HCT116 (cell line): ENCODE results near the gene WLS. TPM values are rescaled to one million over a fixed set of nuclear protein-coding genes. Genes with fewer than 3 reads are reported as not detected.

Source experiments
- ATAC-seq: fragments of 200-7000 bp; cut with Tn5 transposase; 2 replicates; pipeline ENCODE4 v1.9.1; 2020; ENCODE audit warnings: mild to moderate bottlenecking, moderate library complexity
- BruUV-seq: library from RNA; stranded (reverse); fragments of 400-500 nt; replicated peaks from 2 replicates; lab custom pipeline; 2021; lab: Mats Ljungman, UMichigan
- CTCF ChIA-PET: fragments of 300-600 bp; sonication (Branson Sonifier 250); formaldehyde crosslinking; loops from one replicate; lab custom pipeline; 2021; ENCODE audit warnings: antibody characterized with exemption; lab: Charles Lee
- POLR2A ChIA-PET: fragments of 300-600, 350-600 bp; sonication (Branson Sonifier 250); formaldehyde crosslinking; loops from one replicate; lab custom pipeline; 2021; ENCODE audit warnings: antibody characterized with exemption; lab: Charles Lee
- RAD21 ChIA-PET, 2 experiments: fragments of 300-600 bp; sonication (Branson Sonifier 250); formaldehyde crosslinking; loops; one replicate each; lab custom pipeline; 2023; ENCODE audit warnings: low total read pairs in 2 of 2; ENCODE audit not compliant: uncharacterized antibody in 2 of 2, unreplicated experiment in 2 of 2, low non-redundant PET in 1 of 2; lab: Charles Lee
- DNase-seq: peaks from one replicate; pipeline ENCODE4 v3.0.0-alpha.2; 2010; ENCODE audit warnings: low read depth, low spot score
- H2AFZ ChIP-seq: fragments of 200-600 bp; shearing (Covaris generic), sonication (generic); 2 replicates; pipeline ENCODE4 v1.6.1; 2017; ENCODE audit warnings: low read depth, mixed run types, mixed read lengths, antibody characterized with exemption, low read length; ENCODE audit not compliant: poor library complexity, severe bottlenecking
- H3K27ac ChIP-seq: 2 replicates; pipeline ENCODE4 v1.5.1; 2012; ENCODE audit warnings: low read depth, low read length
- H3K27me3 ChIP-seq: fragments of 200-600 bp; sonication (generic); 2 replicates; pipeline ENCODE4 v1.6.1; 2016; ENCODE audit warnings: mixed run types, low read length, mixed read lengths; ENCODE audit not compliant: insufficient read depth
- H3K36me3 ChIP-seq, 2 experiments: fragments of 200-500 bp in 1 of 2; fragments of 200-600 bp in 1 of 2; sonication (Bioruptor generic) in 1 of 2; sonication (generic) in 1 of 2; 2 replicates each; pipeline versions ENCODE4 v1.5.1 to v1.6.1; 2014 to 2016; ENCODE audit warnings: low read length in 2 of 2, inconsistent platforms in 1 of 2, mixed read lengths in 1 of 2, mixed run types in 1 of 2; ENCODE audit not compliant: insufficient read depth in 2 of 2, control insufficient read depth in 1 of 2
- H3K4me1 ChIP-seq, 2 experiments: fragments of 200-600 bp in 1 of 2; sonication (generic) in 1 of 2; 2 replicates each; pipeline versions ENCODE4 v1.5.1 to v1.6.1; 2012 to 2017; ENCODE audit warnings: low read length in 2 of 2, inconsistent platforms in 1 of 2, mild to moderate bottlenecking in 1 of 2, mixed read lengths in 1 of 2, mixed run types in 1 of 2, moderate library complexity in 1 of 2; ENCODE audit not compliant: insufficient read depth in 2 of 2, control insufficient read depth in 1 of 2
- H3K4me2 ChIP-seq: fragments of 200-600 bp; sonication (generic); 2 replicates; pipeline ENCODE4 v1.6.1; 2017; ENCODE audit warnings: mixed run types, low read length, mixed read lengths
- H3K4me3 ChIP-seq, 2 experiments: fragments of 200-600 bp in 1 of 2; sonication (generic) in 1 of 2; replicated peaks in 1 of 2; 2 replicates each; pipeline ENCODE4 v1.5.1; 2011 to 2016; ENCODE audit warnings: low read length in 2 of 2, control low read depth in 1 of 2, low read depth in 1 of 2, mild to moderate bottlenecking in 1 of 2, mixed read lengths in 1 of 2, mixed run types in 1 of 2
- H3K79me2 ChIP-seq: fragments of 200-600 bp; sonication (generic); 2 replicates; pipeline ENCODE4 v1.6.1; 2017; ENCODE audit warnings: mild to moderate bottlenecking, mixed run types, low read length, moderate library complexity, mixed read lengths; ENCODE audit not compliant: insufficient read depth
- H3K9ac ChIP-seq: fragments of 200-600 bp; sonication (generic); 2 replicates; pipeline ENCODE4 v1.6.1; 2016; ENCODE audit warnings: low read length, mixed read lengths
- H3K9me2 ChIP-seq: fragments of 200-600 bp; sonication (generic), shearing (Covaris generic); 2 replicates; pipeline ENCODE4 v1.6.1; 2017; ENCODE audit warnings: mixed run types, mild to moderate bottlenecking, moderate library complexity; ENCODE audit not compliant: insufficient read depth
- H3K9me3 ChIP-seq, 2 experiments: fragments of 200-500 bp in 1 of 2; fragments of 200-600 bp in 1 of 2; sonication (Bioruptor generic) in 1 of 2; sonication (generic) in 1 of 2; 2 replicates each; pipeline ENCODE4 v1.6.1; 2014 to 2017; ENCODE audit warnings: low read length in 2 of 2, mixed read lengths in 2 of 2, inconsistent platforms in 1 of 2, low read depth in 1 of 2, mild to moderate bottlenecking in 1 of 2, mixed run types in 1 of 2, moderate library complexity in 1 of 2; ENCODE audit not compliant: control insufficient read depth in 1 of 2, insufficient read depth in 1 of 2
- H4K20me1 ChIP-seq: fragments of 200-600 bp; sonication (generic), shearing (Covaris generic); 2 replicates; pipeline ENCODE4 v1.6.1; 2017; ENCODE audit warnings: mixed run types, mild to moderate bottlenecking, moderate library complexity; ENCODE audit not compliant: insufficient read depth
- CBX3 ChIP-seq: IDR thresholded peaks from 2 replicates; pipeline ENCODE4 v1.6.1; 2012; ENCODE audit warnings: low read depth
- CEBPB ChIP-seq: IDR thresholded peaks from 2 replicates; pipeline ENCODE4 v1.6.1; 2012; ENCODE audit warnings: low read depth
- EGR1 ChIP-seq: IDR thresholded peaks from 2 replicates; pipeline ENCODE4 v1.6.1; 2012; ENCODE audit warnings: low read depth
- ELF1 ChIP-seq: IDR thresholded peaks from 2 replicates; pipeline ENCODE4 v1.6.1; 2012; ENCODE audit warnings: low read depth, borderline replicate concordance
- EZH2 ChIP-seq: fragments of 200-600 bp; sonication (generic); IDR thresholded peaks from 2 replicates; pipeline ENCODE4 v1.6.1; 2017; ENCODE audit warnings: antibody characterized with exemption, mixed run types
- EZH2phosphoT487 ChIP-seq: fragments of 200-600 bp; IDR thresholded peaks from 2 replicates; pipeline ENCODE4 v1.6.1; 2018; ENCODE audit warnings: antibody characterized with exemption, borderline replicate concordance
- JUND ChIP-seq: IDR thresholded peaks from 2 replicates; pipeline ENCODE4 v1.6.1; 2012
- POLR2A ChIP-seq: IDR thresholded peaks from 2 replicates; pipeline ENCODE4 v1.7.0; 2011; ENCODE audit warnings: borderline replicate concordance; ENCODE audit not compliant: insufficient read depth, insufficient read length; ENCODE audit errors: extremely low read depth
- POLR2AphosphoS5 ChIP-seq: IDR thresholded peaks from 2 replicates; pipeline ENCODE4 v1.6.1; 2011; ENCODE audit warnings: mild to moderate bottlenecking, low read depth, low read length, moderate library complexity
- RAD21 ChIP-seq: IDR thresholded peaks from 2 replicates; pipeline ENCODE4 v1.6.1; 2012; ENCODE audit warnings: low read depth, mild to moderate bottlenecking
- SIN3A ChIP-seq: IDR thresholded peaks from 2 replicates; pipeline ENCODE4 v1.6.1; 2012; ENCODE audit warnings: low read depth
- SP1 ChIP-seq: IDR thresholded peaks from 2 replicates; pipeline ENCODE4 v1.6.1; 2012; ENCODE audit warnings: low read depth
- SRF ChIP-seq: IDR thresholded peaks from 2 replicates; pipeline ENCODE4 v1.6.1; 2012; ENCODE audit warnings: low read depth
- TCF7L2 ChIP-seq: IDR thresholded peaks from 2 replicates; pipeline ENCODE4 v1.7.0; 2011; ENCODE audit warnings: borderline replicate concordance, inconsistent platforms; ENCODE audit not compliant: insufficient read depth, insufficient read length; ENCODE audit errors: extremely low read depth
- YY1 ChIP-seq: IDR thresholded peaks from 2 replicates; pipeline ENCODE4 v1.6.1; 2011; ENCODE audit warnings: low read length, low read depth, moderate library complexity, mild to moderate bottlenecking; ENCODE audit not compliant: insufficient replicate concordance; ENCODE audit errors: extremely low read depth
- ZFX ChIP-seq: fragments of 450-650 bp; IDR thresholded peaks from 2 replicates; pipeline ENCODE4 v1.6.1; 2017
- intact Hi-C: fragments of 100-400 bp; cut with micrococcal nuclease; formaldehyde crosslinking; loops from 2 replicates; pipeline ENCODE4 v1.10.0; 2022
- total RNA-seq: library from RNA; stranded (reverse); gene quantifications from one replicate; pipeline ENCODE4 v1.2.1, GENCODE V29; 2021; ENCODE audit not compliant: unreplicated experiment
- TF ChIP-seq, protein P1 (sequence below): IDR thresholded peaks from 2 replicates; pipeline ENCODE4 v1.6.1; 2012
- TF ChIP-seq, protein P2 (sequence below): IDR thresholded peaks from 2 replicates; pipeline ENCODE4 v1.6.1; 2011; ENCODE audit warnings: mild to moderate bottlenecking, low read length, moderate library complexity; ENCODE audit not compliant: insufficient replicate concordance; ENCODE audit errors: extremely low read depth
- TF ChIP-seq, protein P3 (sequence below): IDR thresholded peaks from 2 replicates; pipeline ENCODE4 v1.6.1; 2012

WLS gene
- total RNA-seq, 1 experiment from 2014 or later, result 38.0 TPM

DNA sequence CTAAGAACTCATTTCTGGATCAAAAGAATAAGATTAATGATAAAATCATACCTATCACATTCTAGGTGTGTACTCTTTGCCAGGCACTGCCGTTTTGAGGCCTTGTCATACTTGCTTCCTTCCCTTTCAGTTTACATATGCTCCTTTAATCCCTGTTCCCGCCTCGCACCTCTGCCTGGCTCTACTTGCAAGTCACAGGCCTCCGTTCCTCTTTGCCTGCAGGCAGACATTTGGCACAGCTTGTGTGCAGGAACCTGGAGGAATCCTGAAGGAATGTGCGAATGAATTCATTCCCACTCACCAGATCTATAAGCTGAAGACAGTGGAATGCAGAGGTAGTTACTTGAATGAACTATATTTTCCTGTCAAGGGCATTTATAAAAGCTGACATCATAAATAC, 13.8 kb downstream of the WLS start:
- Histone ChIP-seq H3K9ac (no peak overlapping the region), H3K27ac (no peak overlapping the region), H3K36me3 (no peaks in the 10 kb centered on the region), H3K4me3 (no peak overlapping the region), H3K9me3 (no peaks in the 10 kb centered on the region), H3K4me2 (no peak overlapping the region), H3K79me2 (peaks cover 8% of the 10 kb centered on the region), H2AFZ (no peak overlapping the region), H3K9me2 (no peaks in the 10 kb centered on the region), H4K20me1 (0 out of 2 replicates have a peak, but pooled peaks cover 3% of the 10 kb centered on the region), H3K4me1 (peaks cover 10 to 16% of the 10 kb centered on the region in 2 experiments), H3K27me3 (no peaks in the 10 kb centered on the region)
- no TSS peak for BruUV-seq
- CTCF ChIA-PET, result no interaction called here
- TF ChIP-seq, protein P1, sequence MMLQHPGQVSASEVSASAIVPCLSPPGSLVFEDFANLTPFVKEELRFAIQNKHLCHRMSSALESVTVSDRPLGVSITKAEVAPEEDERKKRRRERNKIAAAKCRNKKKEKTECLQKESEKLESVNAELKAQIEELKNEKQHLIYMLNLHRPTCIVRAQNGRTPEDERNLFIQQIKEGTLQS, result no peak
- TF ChIP-seq SRF (no peak), EZH2 (no peak), ELF1 (no peak), POLR2A (no peak), RAD21 (no peak)
- TF ChIP-seq, protein P2, sequence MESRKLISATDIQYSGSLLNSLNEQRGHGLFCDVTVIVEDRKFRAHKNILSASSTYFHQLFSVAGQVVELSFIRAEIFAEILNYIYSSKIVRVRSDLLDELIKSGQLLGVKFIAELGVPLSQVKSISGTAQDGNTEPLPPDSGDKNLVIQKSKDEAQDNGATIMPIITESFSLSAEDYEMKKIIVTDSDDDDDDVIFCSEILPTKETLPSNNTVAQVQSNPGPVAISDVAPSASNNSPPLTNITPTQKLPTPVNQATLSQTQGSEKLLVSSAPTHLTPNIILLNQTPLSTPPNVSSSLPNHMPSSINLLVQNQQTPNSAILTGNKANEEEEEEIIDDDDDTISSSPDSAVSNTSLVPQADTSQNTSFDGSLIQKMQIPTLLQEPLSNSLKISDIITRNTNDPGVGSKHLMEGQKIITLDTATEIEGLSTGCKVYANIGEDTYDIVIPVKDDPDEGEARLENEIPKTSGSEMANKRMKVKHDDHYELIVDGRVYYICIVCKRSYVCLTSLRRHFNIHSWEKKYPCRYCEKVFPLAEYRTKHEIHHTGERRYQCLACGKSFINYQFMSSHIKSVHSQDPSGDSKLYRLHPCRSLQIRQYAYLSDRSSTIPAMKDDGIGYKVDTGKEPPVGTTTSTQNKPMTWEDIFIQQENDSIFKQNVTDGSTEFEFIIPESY, result no peak
- intact Hi-C loops, result no loop called here
- DNase-seq (no peak), ATAC-seq (no peak)
- RAD21 ChIA-PET, result no interaction called here
- POLR2A ChIA-PET, result no interaction called here

DNA sequence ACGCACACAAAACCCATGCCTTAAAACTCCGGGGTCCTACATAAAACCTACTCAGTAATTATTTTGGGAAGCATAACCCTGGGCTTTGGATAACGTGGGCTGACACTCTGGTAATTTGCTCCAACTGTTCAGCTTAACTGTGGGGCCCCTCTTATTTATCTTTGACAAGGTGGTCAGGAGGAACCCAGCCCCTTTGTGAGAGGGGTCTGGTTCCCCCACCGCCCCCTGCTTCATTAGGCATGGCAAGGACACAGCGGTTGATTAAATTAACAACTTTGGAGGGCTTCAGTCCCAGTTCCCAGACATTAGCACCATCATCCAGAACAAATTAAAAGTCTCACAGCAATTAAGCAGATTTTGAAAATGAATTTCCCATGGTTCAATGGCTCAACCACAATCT, 14.7 kb downstream of the WLS start:
- Histone ChIP-seq H3K9me3 (no peaks in the 10 kb centered on the region), H3K4me1 (peaks cover 10 to 18% of the 10 kb centered on the region in 2 experiments), H3K9me2 (no peaks in the 10 kb centered on the region), H2AFZ (no peak overlapping the region), H4K20me1 (0 out of 2 replicates have a peak, but pooled peaks cover 3% of the 10 kb centered on the region), H3K4me3 (no peak overlapping the region), H3K36me3 (no peaks in the 10 kb centered on the region), H3K27me3 (no peaks in the 10 kb centered on the region), H3K4me2 (no peak overlapping the region), H3K27ac (no peak overlapping the region), H3K79me2 (peaks cover 8% of the 10 kb centered on the region), H3K9ac (no peak overlapping the region)
- BruUV-seq, result no TSS peak
- ChIA-PET RAD21 (no interaction called here), CTCF (no interaction called here), POLR2A (no interaction called here)
- intact Hi-C loops, result no loop called here
- ATAC-seq (no peak), DNase-seq (no peak)
- no peak for TF ChIP-seq CEBPB
- no peak for TF ChIP-seq JUND
- no peak for TF ChIP-seq SRF
- TF ChIP-seq TCF7L2, result no peak
- TF ChIP-seq, protein P3, sequence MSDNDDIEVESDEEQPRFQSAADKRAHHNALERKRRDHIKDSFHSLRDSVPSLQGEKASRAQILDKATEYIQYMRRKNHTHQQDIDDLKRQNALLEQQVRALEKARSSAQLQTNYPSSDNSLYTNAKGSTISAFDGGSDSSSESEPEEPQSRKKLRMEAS, result no peak
- TF ChIP-seq POLR2AphosphoS5, result no peak
- TF ChIP-seq YY1, result no peak
- no peak for TF ChIP-seq SIN3A
- no peak for TF ChIP-seq ELF1
- no peak for TF ChIP-seq CBX3
- TF ChIP-seq RAD21, result no peak
- no peak for TF ChIP-seq SP1
- TF ChIP-seq EZH2phosphoT487, result no peak
- no peak for TF ChIP-seq ZFX
- no peak for TF ChIP-seq POLR2A
- no peak for TF ChIP-seq EGR1
